MM.1S (cell line): ENCODE measurements around the gene OSCP1.

Experiments
- CTCF ChIP-seq: fragments of 300-600 bp; sonication (generic); IDR thresholded peaks from 2 replicates; pipeline ENCODE4 v1.5.1; 2016; ENCODE audit warnings: antibody characterized with exemption, low read length, mixed read lengths
- EZH2 ChIP-seq: fragments of 300-600 bp; sonication (generic); optimal IDR thresholded peaks from 2 replicates; pipeline ENCODE3; 2017; ENCODE audit warnings: low read depth, mild to moderate bottlenecking, antibody characterized with exemption, low read length, mixed read lengths
- EZH2phosphoT487 ChIP-seq: fragments of 300-600 bp; sonication (generic); IDR thresholded peaks from 2 replicates; pipeline ENCODE4 v1.6.1; 2018; ENCODE audit warnings: antibody characterized with exemption, low read length

DNA sequence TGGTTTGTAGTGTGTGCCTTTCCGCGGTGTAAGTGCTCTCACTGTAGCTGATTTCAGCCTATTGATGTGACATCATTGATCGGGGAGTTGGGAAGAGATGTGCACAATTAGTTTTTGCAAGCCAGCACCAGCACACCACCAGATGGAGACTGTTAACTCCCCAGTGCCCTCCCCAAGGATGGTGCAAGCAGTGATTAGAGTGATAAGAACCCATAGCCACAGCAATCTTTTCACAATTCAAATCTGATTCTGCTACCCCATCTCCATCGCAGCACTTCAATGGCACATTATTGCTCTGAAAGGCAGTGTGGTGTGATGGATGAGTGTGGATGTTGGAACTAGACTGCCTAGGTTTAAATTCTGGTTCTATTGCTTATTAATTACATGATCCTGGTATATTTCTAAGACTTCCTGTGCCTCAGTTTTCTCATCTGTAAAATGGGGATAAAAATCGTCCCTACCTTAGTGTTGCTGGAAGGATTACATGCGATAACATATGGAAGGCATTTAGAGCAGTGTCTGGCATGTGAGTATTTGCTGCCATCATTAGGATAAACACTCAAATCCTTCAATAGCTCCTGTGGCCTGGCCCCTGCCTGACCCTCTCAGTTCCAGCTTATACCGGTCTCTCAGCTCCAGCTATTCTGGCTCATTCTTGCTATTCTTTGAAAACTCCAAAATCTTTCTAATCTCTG lies 25.8 kb upstream of the OSCP1 start:
- no peak for TF ChIP-seq CTCF
- no peak for TF ChIP-seq EZH2
- TF ChIP-seq EZH2phosphoT487 = no peak
